Erythroblast (primary cell): Measurements from ENCODE around the gene CFDP1.

ENCODE experiments used
- DNase-seq, 2 experiments: peaks; one replicate each; lab custom pipeline; 2025; lab: John Stamatoyannopoulos, UW
- GATA1 ChIP-seq: IDR thresholded peaks from 2 replicates; pipeline ENCODE4 v1.6.1; 2011; ENCODE audit warnings: low read depth, mild to moderate bottlenecking, control low read depth, low read length, moderate library complexity
- POLR2A ChIP-seq: IDR thresholded peaks from 2 replicates; pipeline ENCODE4 v1.6.1; 2011; ENCODE audit warnings: mild to moderate bottlenecking, low read length

CFDP1 gene

GRCh38 chr16:75319513-75320411, 113.5 kb downstream of the CFDP1 start:
- no peak for DNase-seq
- TF ChIP-seq POLR2A (no peak), GATA1 (no peak)

DNA sequence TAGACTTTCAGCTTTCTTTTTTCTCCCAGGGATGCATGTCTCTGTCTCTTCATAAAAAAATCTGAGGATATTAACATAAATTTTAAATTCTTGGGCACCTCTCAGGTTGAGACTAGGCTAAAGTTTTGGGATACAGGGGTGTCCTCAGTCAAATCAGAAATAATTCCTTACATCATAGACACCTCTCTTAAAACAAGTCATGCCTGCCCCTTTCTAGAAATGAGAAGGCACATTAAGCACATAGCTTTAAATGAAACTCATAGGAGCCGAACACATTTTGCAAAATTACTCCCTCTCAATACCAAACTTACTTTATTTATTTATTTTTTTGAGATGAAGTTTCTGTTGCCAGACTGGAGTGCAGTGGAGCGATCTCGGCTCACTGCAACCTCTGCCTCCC, 114.6 kb downstream of the CFDP1 start:
- TF ChIP-seq GATA1 (no peak), POLR2A (no peak)
- DNase-seq: no peak

- DNase-seq: no peak
- TF ChIP-seq GATA1: no peak
- no peak for TF ChIP-seq POLR2A
Measured at GRCh38 chr16:75317532-75317931, 115.8 kb downstream of the CFDP1 start.

DNA sequence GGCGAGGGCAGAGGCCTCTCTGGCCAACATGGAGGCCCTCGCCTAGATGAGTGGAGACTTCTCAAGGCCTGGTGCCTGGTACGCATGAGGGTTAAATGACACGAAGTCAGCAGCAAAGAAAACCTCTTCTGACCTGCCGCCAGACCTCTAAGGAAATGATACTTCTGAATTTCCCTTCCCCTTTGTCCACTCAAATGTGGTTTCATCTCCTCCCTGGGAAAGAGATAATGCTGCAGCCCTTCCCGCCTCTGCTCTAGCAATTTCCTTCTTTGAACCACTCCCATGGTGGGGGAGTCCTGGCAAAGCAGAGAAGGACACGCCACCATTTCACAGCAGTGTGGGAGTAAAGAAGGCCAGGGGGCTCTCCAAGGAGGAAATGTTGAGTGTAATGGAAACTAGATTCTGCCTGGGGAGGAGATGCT, 116.2 kb downstream of the CFDP1 start:
- no peak for DNase-seq
- TF ChIP-seq POLR2A (no peak), GATA1 (no peak)

- no peak for DNase-seq
- TF ChIP-seq POLR2A: no peak
- TF ChIP-seq GATA1: no peak
Measured at GRCh38 chr16:75315539-75316306, 117.6 kb downstream of the CFDP1 start.

GRCh38 chr16:75312875-75313274, 120.4 kb downstream of the CFDP1 start:
- no peak for DNase-seq
- TF ChIP-seq POLR2A (no peak), GATA1 (no peak)

DNA sequence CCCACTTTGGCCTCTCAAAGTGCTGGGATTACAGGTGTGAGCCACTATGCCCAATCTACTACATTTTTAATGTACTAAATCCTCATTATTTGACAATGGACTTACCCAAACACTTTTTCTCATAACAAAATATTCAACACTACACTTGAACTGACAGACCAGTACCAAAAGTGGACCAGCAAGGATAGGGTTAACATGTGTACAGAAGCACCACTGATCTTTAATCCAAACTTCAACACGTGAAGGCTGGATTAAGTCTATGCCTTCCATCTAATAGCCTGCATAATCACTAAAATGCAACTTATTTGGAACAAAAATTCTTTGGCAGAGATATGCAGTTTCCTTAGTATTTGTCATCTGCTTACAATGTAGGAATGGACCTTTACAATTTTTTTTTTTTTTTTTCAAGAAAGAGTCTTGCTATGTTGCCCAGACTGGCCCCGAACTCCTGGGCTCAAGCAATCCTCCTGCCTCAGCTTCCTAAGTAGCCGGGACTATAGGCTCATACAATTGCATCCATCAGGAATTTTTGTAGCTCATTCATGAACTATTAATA, 121.8 kb downstream of the CFDP1 start:
- no peak for DNase-seq
- TF ChIP-seq POLR2A: no peak
- TF ChIP-seq GATA1: no peak

- peak in 1 of 2 experiments; percentile 39 for DNase-seq
- no peak for TF ChIP-seq POLR2A
- TF ChIP-seq GATA1: no peak
Measured at GRCh38 chr16:75310541-75310940, 122.8 kb downstream of the CFDP1 start.

GRCh38 chr16:75309899-75310430, 123.3 kb downstream of the CFDP1 start:
- TF ChIP-seq POLR2A: no peak
- TF ChIP-seq GATA1: no peak
- peak; percentile 71 to 75 for DNase-seq

DNA sequence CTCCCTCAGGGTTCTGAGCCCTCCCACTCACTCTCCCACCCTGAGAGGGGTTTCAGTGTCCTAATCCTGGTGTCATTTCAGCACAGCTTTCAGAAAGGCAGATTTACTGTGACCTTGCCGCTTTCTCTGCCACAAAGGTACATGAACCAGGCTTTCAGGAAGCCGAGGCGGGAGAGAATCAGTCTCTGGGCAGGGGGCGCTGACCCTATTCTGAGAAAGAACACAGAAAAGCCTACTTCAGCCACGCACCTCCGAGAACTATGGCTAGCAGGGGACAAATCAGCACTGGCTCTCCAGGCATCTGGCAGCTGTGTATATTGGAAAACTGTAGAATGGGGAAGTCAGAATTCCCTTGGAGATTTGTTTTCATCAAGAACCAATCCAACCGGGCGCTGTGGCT, 124.1 kb downstream of the CFDP1 start:
- TF ChIP-seq GATA1 (no peak), POLR2A (no peak)
- no peak for DNase-seq

GRCh38 chr16:75308011-75308410, 125.3 kb downstream of the CFDP1 start:
- TF ChIP-seq GATA1: no peak
- no peak for TF ChIP-seq POLR2A

DNA sequence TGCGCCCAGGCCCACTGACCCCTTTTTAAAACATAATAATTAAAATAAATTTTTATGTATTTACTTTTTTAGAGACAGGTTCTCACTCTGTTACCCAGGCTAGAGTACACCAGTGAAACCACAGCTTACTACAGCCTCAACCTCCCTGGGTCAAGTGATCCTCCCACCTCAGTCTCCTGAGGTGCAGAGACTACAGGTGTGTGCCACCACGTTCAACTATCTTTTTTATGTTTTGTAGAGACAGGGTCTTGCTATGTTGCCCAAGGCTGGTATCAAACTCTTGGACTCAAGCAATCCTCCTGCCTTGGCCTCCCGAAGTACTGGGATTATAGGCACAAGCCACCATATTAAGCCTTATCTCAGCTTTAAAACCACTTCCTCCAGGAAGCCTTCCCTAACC, 125.8 kb downstream of the CFDP1 start:
- no peak for TF ChIP-seq GATA1
- TF ChIP-seq POLR2A: no peak
- DNase-seq: no peak

More at GRCh38 chr16:75308011-75308410, 125.3 kb downstream of the CFDP1 start:
- DNase-seq: peak; percentile 35 to 52

DNA sequence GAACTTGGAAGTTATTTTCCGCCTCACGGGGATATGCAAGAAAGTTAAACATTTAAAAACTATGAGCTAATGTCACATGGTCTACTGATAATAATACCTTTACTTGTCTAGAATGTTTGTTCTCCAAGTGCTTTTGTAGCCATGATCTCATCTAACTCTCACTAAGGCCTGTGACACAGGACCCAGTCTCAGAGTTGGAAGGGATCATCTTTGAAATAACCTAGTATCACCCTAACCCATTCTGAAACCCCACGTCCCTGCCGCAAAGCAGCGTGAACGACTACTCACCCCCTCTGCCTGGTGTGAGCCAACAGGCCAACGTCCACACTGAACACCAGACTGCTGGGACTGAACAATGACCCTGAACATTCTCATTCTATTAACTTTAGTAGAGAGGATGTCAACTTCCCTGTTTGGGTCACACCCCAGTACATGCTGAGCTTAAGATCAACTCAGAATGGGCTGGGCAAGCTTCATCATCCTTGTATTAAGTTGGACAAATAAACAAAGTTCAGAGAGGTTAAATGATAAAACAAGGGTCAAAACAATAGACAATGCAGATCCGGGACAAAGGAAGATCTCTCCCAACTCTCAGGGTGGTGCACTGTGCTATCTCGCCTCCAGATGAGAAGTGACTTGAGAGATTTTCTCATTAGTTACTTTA, 127.1 kb downstream of the CFDP1 start:
- DNase-seq: peak; percentile 50 to 72
- TF ChIP-seq GATA1 (no peak), POLR2A (no peak)
